Dermis blood vessel endothelial cell (primary cell): ENCODE data around the gene WNT4. TPM values are rescaled to one million over a fixed set of nuclear protein-coding genes. Genes with fewer than 3 reads are reported as not detected.

ENCODE experiments used
- DNase-seq: peaks from one replicate; pipeline ENCODE4 v3.0.0; 2010
- total RNA-seq: library from RNA; depleted of rRNA; stranded (reverse); fragments of >200 nt; gene quantifications from 2 replicates; pipeline ENCODE4 v1.2.3, GENCODE V29; 2014

WNT4 gene
- under 0.01 and 0.14 TPM in 2 replicates for total RNA-seq

DNA sequence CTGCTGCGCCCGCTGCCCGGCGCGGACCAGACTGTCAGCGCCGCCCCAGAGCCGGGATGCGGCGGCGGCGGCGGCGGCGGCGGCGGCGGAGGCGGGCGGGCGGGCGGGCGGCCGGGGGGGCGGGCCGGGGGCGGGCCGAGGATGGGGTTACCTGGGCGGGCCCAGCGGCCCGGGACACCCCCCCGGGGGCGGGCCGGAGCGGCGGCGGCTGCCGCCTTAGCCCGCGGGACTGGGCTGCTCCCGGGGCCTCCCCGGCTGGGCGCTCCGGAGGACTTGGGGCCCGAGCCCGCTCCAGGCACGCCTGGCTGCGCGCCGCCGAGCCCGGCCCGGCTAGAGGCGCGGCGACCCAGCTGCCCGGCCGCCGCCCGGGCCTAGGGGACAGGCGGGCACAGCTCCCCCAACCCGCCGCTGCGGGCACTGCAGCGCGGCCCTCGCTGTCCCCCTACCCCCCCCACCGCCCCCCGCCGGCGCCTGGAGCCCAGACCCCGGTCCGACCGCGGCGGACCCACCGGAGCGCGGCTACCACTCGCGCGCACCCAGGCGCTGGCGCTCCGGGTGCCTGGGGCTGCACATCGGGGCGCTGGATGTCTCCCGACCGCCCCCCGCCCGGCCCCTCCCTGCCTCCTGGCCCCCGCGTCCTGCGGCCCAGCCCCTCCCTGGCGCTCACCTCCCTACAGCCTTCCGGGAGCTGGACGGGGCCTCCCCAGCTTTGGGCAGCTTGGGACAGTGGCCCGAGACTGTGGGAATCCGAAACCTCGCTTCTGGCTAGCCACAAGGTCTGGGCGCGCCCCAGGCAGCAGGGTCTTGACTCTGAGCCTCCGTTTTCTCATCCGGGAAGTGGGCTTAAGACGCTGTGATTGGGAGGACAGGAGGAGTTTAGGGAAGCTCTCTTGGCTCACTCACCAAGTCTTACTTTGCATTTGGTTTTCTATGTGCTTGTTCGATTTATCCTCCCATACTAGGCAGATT lies at the start of gene WNT4:
WNT4 (minus strand) TSS at position 33 of the 969 bp plus-strand sequence. CDS start 175 bp downstream, outside the sequence.
- peak; percentile 47 for DNase-seq

- no peak for DNase-seq
These were observed 47.8 kb upstream of the WNT4 start for GRCh38 chr1:22190731-22191130.

- DNase-seq: no peak
These were observed 47.4 kb upstream of the WNT4 start for GRCh38 chr1:22190251-22190650.

DNA sequence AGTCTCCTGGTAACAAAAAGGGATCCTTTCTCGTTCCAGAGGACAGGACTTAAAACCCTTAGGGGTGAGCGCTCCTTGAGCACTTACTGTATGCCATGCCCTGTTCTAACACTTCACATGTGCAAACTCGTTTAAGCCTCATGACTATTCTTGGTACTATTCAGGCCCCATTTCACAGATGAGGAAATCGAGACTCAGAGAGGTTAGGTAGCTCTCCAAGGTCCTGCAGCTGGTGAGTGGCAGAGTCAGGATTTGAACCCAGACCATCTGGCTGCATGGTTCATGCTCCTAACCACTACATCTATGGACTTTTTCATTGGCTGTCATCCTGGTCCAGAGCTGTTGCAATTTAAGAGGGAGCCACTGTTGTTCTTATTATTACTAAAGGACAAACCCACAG lies 46.7 kb upstream of the WNT4 start:
- no peak for DNase-seq

DNA sequence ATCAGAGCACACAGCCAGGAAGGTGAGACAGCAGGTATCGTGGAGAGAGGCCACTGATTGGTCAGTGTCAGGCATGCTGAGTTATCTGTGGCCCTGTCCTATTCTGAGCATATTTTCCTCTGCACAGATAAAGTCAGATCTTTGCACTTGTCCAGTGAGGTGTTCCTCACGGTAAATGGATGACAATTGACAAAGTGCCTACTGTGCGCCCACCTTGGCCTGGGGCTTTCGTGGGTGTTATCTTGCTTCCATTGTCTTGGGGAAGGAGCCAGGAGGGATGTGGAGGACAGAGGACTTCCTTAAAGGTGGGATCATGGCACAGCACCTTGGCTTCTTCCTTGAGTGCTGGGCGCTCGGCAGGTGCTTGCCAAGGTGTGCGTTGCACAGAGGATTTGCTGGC lies 46.0 kb upstream of the WNT4 start:
- no peak for DNase-seq

DNA sequence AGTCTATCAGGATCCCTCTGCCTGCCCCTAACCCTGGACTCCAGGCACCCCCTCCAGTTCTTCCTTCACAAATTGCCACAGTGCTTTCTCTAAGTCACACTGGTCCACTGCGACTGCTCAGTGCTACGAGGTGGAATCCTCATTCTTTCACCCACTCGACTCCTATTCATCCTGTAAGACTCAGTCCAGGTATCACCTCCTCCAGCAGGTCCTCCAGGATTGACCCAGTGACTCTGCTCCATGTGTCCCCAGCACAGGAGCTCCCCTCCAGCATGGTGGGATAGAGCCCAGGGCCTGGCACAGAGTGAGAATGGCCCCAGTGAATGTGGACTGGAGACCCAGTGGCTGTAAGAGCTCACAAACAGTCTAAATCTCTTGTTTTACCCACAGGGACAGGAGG lies 45.5 kb upstream of the WNT4 start:
- DNase-seq: no peak

DNA sequence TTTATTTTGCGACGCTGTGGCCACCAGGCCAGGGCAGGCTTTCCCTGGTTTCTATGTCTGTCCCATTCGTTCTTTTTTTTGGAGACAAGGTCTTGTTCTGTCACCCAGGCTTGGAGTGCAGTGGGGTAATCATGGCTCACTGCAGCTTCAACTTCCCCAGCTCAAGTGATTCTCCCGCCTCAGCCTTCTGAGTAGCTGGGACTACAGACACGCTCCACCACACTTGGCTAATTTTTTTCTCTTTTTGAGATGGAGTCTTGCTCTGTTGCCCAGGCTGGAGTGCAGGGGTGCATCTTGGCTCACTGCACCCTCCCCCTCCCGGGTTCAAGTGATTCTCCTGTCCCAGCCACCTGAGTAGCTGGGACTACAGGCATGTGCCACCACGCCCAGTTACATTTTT lies 43.4 kb upstream of the WNT4 start:
- DNase-seq: no peak

DNA sequence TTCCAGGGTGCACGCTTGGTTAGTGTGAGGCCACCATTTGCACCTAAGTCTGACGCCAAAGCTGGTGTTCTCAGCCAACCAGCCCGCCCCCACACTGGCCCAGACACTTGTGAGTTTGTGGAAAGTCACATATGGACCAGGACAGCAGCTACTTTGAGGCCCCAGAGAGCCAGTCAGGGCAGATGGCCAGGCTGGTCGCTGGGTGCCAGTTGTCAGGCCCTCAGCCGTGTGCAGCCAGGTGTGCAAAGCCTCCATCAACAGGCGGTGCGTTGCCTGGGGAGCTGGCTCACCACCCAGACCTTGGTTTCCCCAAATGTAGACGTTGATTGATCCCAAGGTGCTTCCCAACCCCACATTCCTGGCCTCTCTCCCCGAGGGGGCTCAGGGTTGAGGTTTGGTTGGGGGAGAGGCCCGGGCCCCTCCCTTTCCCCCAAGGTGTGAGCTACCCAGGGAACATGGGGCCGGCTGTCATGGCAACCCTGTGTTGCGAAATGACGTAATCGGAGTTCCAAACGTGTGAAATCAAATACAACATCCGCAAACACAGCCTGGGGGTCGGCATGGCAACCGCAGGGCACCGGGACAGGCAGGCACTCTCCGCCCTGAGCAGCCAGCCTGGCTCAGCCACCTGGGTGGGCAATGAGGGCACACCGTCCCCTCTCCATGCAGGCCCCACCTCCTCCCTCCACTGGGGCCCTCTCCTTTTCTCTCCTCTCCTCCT lies 42.2 kb upstream of the WNT4 start:
- DNase-seq: peak; percentile 35

GRCh38 chr1:22184454-22184853 lies 41.6 kb upstream of the WNT4 start:
- DNase-seq: no peak

GRCh38 chr1:22182715-22183114 lies 39.8 kb upstream of the WNT4 start:
- DNase-seq: no peak

DNA sequence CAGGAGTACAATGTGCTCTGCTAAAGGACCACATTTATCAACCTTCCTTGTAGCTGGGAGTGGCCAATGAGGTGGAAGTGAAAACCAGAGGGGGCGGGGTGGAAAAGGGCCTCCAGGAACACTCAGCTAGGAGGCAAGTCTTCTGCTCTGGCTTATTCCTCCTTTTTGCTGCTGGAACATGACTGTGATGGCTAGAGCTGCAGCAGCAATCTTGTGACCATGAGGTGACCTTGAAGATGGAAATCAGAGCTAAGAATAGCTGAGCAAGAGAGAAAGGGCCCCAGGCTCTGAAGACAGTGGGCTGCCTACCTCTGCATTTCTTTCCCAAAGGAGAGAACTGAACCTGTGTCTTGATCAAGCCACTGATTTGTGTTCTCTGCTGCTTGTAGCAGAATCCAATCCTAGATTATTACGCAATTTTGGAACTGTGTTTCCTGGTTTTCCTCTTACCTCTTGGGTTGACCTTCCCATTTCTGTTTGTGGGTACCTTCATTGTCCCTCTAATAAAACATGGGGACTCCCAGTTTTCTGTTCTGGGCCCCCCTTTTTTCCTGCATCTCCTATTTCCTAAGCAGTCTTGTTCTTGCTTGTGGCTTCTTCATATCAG lies 36.4 kb upstream of the WNT4 start:
- no peak for DNase-seq

- DNase-seq: no peak
These were observed 34.6 kb upstream of the WNT4 start for GRCh38 chr1:22177354-22178003.

GRCh38 chr1:22176258-22176657 lies 33.4 kb upstream of the WNT4 start:
- DNase-seq: no peak

GRCh38 chr1:22174446-22175220 lies 31.7 kb upstream of the WNT4 start:
- no peak for DNase-seq

DNA sequence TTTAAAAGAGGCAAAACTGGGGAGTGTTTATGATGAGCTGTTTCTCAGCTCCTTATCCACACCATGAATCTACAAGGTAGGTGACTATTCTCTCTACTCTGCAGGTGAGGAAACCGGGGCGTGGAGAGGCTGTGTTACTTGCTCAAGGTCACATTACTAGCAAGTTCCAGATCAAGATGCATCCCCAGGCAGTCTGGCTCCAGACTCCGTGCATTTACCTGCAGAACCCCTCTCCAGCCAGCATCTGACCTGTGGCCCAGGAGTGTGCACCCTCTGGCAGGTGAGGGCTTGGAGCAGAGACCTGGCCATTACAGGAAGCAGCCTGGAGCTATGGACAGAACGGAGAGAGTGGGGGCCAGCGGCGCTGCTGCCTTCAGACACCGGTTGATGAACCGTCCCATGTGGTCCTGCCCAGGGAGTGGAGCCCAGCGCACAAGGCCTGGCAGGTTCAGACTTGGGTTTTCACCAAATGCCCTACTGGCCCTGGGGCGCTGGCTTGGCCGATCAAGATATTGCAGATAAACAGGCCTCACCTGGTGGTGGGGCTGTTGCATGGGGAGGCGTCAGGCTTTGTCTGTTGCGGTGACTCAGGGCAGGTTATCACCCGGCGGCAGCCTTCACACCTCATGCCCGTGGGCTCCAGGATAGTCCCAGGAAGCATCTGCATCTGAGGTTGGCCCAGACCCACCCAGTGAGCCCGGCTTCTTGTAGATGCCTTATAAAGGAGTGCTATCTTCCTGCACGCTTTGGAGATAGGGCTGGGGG lies 29.2 kb upstream of the WNT4 start:
- DNase-seq: no peak

- no peak for DNase-seq
These were observed 26.9 kb upstream of the WNT4 start for GRCh38 chr1:22169816-22170215.

DNA sequence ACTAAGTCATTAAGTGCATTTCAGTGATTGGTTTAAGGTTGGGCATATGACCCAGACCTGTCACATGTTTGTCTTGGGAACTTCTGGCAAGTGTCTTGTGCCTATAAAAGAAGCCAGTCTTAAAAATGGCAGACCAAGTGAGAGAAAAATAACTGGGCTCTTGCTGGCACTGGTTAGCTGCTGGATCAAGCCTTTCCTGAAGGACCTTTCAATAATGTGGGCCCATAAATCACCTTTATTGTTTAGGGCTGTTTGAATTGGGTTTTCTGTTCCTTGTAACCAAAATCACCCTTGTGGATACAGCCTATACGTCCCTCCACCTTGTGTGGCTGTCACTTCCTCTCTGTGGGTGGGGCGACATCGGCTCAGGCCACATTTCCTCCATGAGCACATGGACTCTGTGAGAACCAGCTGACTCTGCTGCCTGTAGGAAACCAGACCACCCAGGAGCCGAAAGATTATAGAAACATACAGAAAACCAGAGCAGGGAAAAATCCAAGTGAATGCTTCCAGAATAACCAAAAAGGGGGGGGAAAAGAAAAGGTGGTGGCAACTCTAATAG lies 25.6 kb upstream of the WNT4 start:
- DNase-seq: no peak

- no peak for DNase-seq
These were observed 23.5 kb upstream of the WNT4 start for GRCh38 chr1:22166439-22166838.

GRCh38 chr1:22164841-22165808 lies 22.2 kb upstream of the WNT4 start:
- DNase-seq: no peak

DNA sequence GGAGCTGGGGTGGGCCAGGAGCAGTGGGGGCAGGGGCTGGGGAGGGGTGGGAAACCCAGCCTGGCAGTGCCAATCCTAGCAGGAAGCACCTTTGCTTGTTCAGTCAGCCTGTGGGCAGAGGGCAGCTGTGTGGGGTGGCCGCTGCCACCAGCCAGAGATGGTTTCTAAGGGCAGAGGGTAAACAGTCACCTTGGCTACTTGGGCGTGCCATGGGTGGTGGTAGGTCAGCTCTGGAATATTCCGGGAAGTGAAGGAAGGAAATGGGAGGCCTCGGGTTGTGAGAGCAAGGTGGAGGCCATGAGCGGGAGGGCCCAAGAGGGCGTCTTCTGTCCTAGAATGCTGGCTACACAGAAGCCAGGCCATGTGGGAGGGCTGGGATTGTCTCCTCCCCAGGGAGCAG lies 20.7 kb upstream of the WNT4 start:
- DNase-seq: peak; percentile 26
